Stimulated activated CD8-positive, alpha-beta memory T cell treated with anti-CD3 and anti-CD28 coated beads, Interleukin-4, amount 100 ng/mL, for 1 hour (primary cell): ENCODE measurements around the gene ADGRG1.
"Not testable (repeated sequence)": the region's sequence is repeated elsewhere in the genome, so short reads cannot be mapped to it uniquely, and the experiment has no call there.

ENCODE experiments used
- DNase-seq, 2 donors: peaks; one replicate each; pipeline ENCODE4 v3.0.0-alpha.2; 2020; ENCODE audit warnings: low read depth in 2 of 2, low spot score in 1 of 2

ADGRG1 gene

GRCh38 chr16:57666353-57667047, 38.1 kb downstream of the ADGRG1 start:
- no peak for DNase-seq

GRCh38 chr16:57667048-57667525, 38.7 kb downstream of the ADGRG1 start:
- DNase-seq = no peak

- no peak for DNase-seq
Observed at GRCh38 chr16:57667526-57668262, 39.3 kb downstream of the ADGRG1 start.

GRCh38 chr16:57668263-57668571, 39.8 kb downstream of the ADGRG1 start, which contains the start of gene ADGRG3:
ADGRG3 (plus strand) TSS chr16:57668306; CDS start chr16:57668348, 42 bp downstream.
- no peak for DNase-seq

- no peak for DNase-seq
Observed at GRCh38 chr16:57668630-57669475, 40.4 kb downstream of the ADGRG1 start.

GRCh38 chr16:57669476-57670162, 41.2 kb downstream of the ADGRG1 start:
- DNase-seq = no peak

GRCh38 chr16:57670196-57670595, 41.8 kb downstream of the ADGRG1 start:
- DNase-seq = no peak

- DNase-seq = not testable (repeated sequence)
Observed at GRCh38 chr16:57671451-57671850, 43.0 kb downstream of the ADGRG1 start.

GRCh38 chr16:57672416-57672815, 44.0 kb downstream of the ADGRG1 start:
- no peak for DNase-seq

- no peak for DNase-seq
Observed at GRCh38 chr16:57672824-57673223, 44.4 kb downstream of the ADGRG1 start.

- DNase-seq = no peak
Observed at GRCh38 chr16:57675741-57676551, 47.5 kb downstream of the ADGRG1 start.

GRCh38 chr16:57676553-57677085, 48.2 kb downstream of the ADGRG1 start:
- no peak for DNase-seq

GRCh38 chr16:57677622-57678369, 49.4 kb downstream of the ADGRG1 start:
- DNase-seq = no peak

- no peak for DNase-seq
Observed at GRCh38 chr16:57679016-57679415, 50.6 kb downstream of the ADGRG1 start.

GRCh38 chr16:57679767-57680482, 51.5 kb downstream of the ADGRG1 start:
- DNase-seq = no peak

GRCh38 chr16:57680842-57681375, 52.5 kb downstream of the ADGRG1 start:
- DNase-seq = no peak

GRCh38 chr16:57681950-57682728, 53.7 kb downstream of the ADGRG1 start:
- DNase-seq = no peak
